ENCODE measurements around the gene KCNF1. TPM values are rescaled to one million over a fixed set of nuclear protein-coding genes. Genes with fewer than 3 reads are reported as not detected.

Gene KCNF1
- polyA plus RNA-seq, 5 donors, result 1.0 to 2.9 (median 1.3) TPM

Other genes with a start within 250 kb of the KCNF1 start
- gene NOL10, start 222.0 kb upstream of the KCNF1 start, polyA plus RNA-seq (ENCODE audit: insufficient read depth in 1 of 5, insufficient read length in 5 of 5, low replicate concordance in 1 of 5), result 10 to 100 TPM; 22.0 to 29.2 (median 26.9) TPM
- gene ATP6V1C2, start 190.3 kb upstream of the KCNF1 start, polyA plus RNA-seq (ENCODE audit: insufficient read depth in 1 of 5, insufficient read length in 5 of 5, low replicate concordance in 1 of 5), result 1 to 10 TPM; 2.5 to 3.5 (median 2.9) TPM
- 100 to 1,000 TPM; 264 to 305 (median 279) TPM for gene PDIA6, start 99.1 kb upstream of the KCNF1 start, polyA plus RNA-seq (ENCODE audit: insufficient read depth in 1 of 5, insufficient read length in 5 of 5, low replicate concordance in 1 of 5)
- 10 to 100 TPM; 23.0 to 34.7 (median 26.3) TPM for gene SLC66A3, start 243.5 kb downstream of the KCNF1 start, polyA plus RNA-seq (ENCODE audit: insufficient read depth in 1 of 5, insufficient read length in 5 of 5, low replicate concordance in 1 of 5)

Data from right lung (tissue), 5 donors.